NCI-H446 (cell line): ENCODE measurements around the gene PPP1R15B.

ENCODE experiments used
- DNase-seq, 2 experiments: peaks; one replicate each; lab custom pipeline; 2025; lab: John Stamatoyannopoulos, UW

The PPP1R15B gene

GRCh38 chr1:204367193-204367858 is 44.3 kb downstream of the PPP1R15B start:
- DNase-seq: no peak

GRCh38 chr1:204366759-204367158 is 44.9 kb downstream of the PPP1R15B start:
- DNase-seq: peak in 1 of 2 experiments; percentile 39

GRCh38 chr1:204363335-204364114 is 48.1 kb downstream of the PPP1R15B start:
- peak; percentile 70 to 87 for DNase-seq

GRCh38 chr1:204362984-204363334 is 48.7 kb downstream of the PPP1R15B start:
- DNase-seq: no peak

- DNase-seq: no peak
Measured at GRCh38 chr1:204361781-204362180, 49.8 kb downstream of the PPP1R15B start.

GRCh38 chr1:204361341-204361771 is 50.3 kb downstream of the PPP1R15B start:
- no peak for DNase-seq

GRCh38 chr1:204360314-204360713 is 51.3 kb downstream of the PPP1R15B start:
- DNase-seq: no peak

- DNase-seq: peak; percentile 91 to 96
Measured at GRCh38 chr1:204359474-204360255, 52.0 kb downstream of the PPP1R15B start, which contains the start of gene PLEKHA6. PLEKHA6 (minus strand) TSS chr1:204359929; CDS start chr1:204273727, 86,202 bp downstream.

- DNase-seq: no peak
Measured at GRCh38 chr1:204359131-204359473, 52.5 kb downstream of the PPP1R15B start.

- DNase-seq: peak in 1 of 2 experiments; percentile 40
Measured at GRCh38 chr1:204358605-204359004, 53.0 kb downstream of the PPP1R15B start.

GRCh38 chr1:204357551-204358490 is 53.8 kb downstream of the PPP1R15B start:
- DNase-seq: peak; percentile 70 to 92

- DNase-seq: no peak
Measured at GRCh38 chr1:204356997-204357396, 54.6 kb downstream of the PPP1R15B start.

- DNase-seq: no peak
Measured at GRCh38 chr1:204355913-204356312, 55.7 kb downstream of the PPP1R15B start.

- no peak for DNase-seq
Measured at GRCh38 chr1:204354579-204354978, 57.0 kb downstream of the PPP1R15B start.
